Renal cortex interstitium (tissue), 11 donors: ENCODE measurements around the gene PCDH17. TPM values are rescaled to one million over a fixed set of nuclear protein-coding genes. Genes with fewer than 3 reads are reported as not detected.

Source experiments
- DNase-seq, 11 donors: peaks; one replicate each; pipeline ENCODE4 v3.0.0-alpha.2; 2013; ENCODE audit warnings: low read depth in 9 of 11, low spot score in 4 of 11; ENCODE audit errors: extremely low read depth in 1 of 11
- polyA plus RNA-seq, 3 donors: library from polyadenylated mRNA; unstranded; fragments of 120-200 nt; gene quantifications; one replicate each; pipeline ENCODE4 v1.2.1, GENCODE V29; 2013; ENCODE audit not compliant: insufficient read length in 3 of 3

The PCDH17 gene
- polyA plus RNA-seq, 3 donors: 15.9 to 20.5 (median 19.8) TPM

GRCh38 chr13:57633141-57633949 lies 1.8 kb downstream of the PCDH17 start:
- DNase-seq: peak in 3 of 11 donors; percentile 62 to 67 (median 66)

GRCh38 chr13:57633950-57634838 lies 2.6 kb downstream of the PCDH17 start:
- peak in 2 of 11 donors; percentile 21 to 24 for DNase-seq

GRCh38 chr13:57634839-57635165 lies 3.3 kb downstream of the PCDH17 start:
- peak in 1 of 11 donors; percentile 9 for DNase-seq

GRCh38 chr13:57635541-57636085 lies 4.1 kb downstream of the PCDH17 start:
- no peak for DNase-seq

- no peak for DNase-seq
Measured at GRCh38 chr13:57636816-57637215, 5.3 kb downstream of the PCDH17 start.

GRCh38 chr13:57637515-57637914 lies 6.0 kb downstream of the PCDH17 start:
- DNase-seq: no peak

- DNase-seq: no peak
Measured at GRCh38 chr13:57638186-57638890, 6.8 kb downstream of the PCDH17 start.

- no peak for DNase-seq
Measured at GRCh38 chr13:57640607-57641006, 9.1 kb downstream of the PCDH17 start.

GRCh38 chr13:57641051-57641450 lies 9.5 kb downstream of the PCDH17 start:
- no peak for DNase-seq

GRCh38 chr13:57644106-57644505 lies 12.6 kb downstream of the PCDH17 start:
- DNase-seq: no peak

- no peak for DNase-seq
Measured at GRCh38 chr13:57653229-57653989, 21.9 kb downstream of the PCDH17 start.

- DNase-seq: no peak
Measured at GRCh38 chr13:57665481-57665880, 33.9 kb downstream of the PCDH17 start.

GRCh38 chr13:57666131-57666953 lies 34.8 kb downstream of the PCDH17 start:
- DNase-seq: no peak

- no peak for DNase-seq
Measured at GRCh38 chr13:57672168-57672567, 40.6 kb downstream of the PCDH17 start.

GRCh38 chr13:57673197-57673596 lies 41.7 kb downstream of the PCDH17 start:
- DNase-seq: peak in 7 of 11 donors; percentile 3 to 49 (median 13)

- no peak for DNase-seq
Measured at GRCh38 chr13:57675526-57675925, 44.0 kb downstream of the PCDH17 start.

GRCh38 chr13:57680609-57681008 lies 49.1 kb downstream of the PCDH17 start:
- no peak for DNase-seq
